GM21529 (cell line): ENCODE measurements around the gene LARP6.
"Not testable (repeated sequence)": the region's sequence is repeated elsewhere in the genome, so short reads cannot be mapped to it uniquely, and the experiment has no call there.

Experiments used
- ATAC-seq: cut with Tn5 transposase; IDR thresholded peaks from one replicate; pipeline ENCODE4 v1.9.1; 2021; ENCODE audit not compliant: unreplicated experiment

LARP6 gene

DNA sequence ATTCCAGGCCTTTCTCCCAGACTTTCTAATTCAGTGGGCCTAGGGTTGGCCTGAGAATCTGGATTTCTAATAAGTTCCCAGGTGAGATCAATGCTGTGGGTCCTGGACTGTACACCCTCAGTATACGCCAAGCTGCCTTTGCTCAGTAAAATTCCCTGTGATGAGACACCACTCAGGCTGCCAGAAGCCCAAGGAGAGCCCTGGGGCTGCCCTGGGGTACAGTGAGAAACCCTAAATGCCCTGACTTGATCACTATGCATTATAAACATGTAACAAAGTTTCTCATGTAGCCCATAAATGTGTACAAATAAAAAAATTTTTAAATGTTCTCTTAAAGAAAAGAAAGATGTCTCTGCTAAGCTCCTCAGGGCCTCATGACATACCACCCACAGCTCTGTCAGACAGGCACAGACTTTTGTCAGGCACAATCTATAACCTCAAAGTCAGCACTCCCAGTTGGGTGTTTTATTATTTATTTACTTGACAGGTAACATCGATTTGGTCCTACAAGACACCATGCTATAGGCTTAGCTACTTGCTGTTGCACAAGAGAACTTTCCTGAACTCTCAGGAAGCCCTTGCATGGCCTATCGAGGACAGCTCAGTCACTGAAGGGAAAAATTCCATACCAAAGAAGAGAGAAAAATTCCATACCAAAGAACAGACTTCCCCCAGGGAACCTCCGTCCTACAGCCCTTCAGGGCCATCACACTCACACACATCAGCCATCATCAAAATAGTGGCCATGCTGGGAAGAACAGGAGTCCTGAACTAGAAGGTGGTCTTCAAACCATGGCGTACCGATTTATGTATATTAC lies 22.7 kb downstream of the LARP6 start:
- no peak for ATAC-seq

DNA sequence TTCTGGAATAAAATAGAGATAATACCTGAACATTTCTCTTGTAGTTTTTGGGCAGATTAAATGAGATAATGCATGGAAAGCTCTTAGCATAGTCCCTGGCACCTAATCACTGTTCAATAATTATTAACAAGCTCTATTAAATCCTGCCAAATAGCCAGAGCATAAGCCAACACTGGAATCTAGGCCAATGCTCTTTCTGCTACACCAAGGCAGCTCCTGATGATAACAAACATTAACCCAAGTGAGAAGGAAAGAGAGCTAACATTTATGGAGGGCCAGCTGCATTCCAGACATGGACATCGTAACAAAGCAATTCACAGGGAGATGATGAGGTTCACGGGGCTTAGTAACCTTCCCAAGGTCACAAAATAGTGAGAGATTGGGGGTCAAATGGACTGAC lies 23.3 kb downstream of the LARP6 start:
- ATAC-seq = no peak

DNA sequence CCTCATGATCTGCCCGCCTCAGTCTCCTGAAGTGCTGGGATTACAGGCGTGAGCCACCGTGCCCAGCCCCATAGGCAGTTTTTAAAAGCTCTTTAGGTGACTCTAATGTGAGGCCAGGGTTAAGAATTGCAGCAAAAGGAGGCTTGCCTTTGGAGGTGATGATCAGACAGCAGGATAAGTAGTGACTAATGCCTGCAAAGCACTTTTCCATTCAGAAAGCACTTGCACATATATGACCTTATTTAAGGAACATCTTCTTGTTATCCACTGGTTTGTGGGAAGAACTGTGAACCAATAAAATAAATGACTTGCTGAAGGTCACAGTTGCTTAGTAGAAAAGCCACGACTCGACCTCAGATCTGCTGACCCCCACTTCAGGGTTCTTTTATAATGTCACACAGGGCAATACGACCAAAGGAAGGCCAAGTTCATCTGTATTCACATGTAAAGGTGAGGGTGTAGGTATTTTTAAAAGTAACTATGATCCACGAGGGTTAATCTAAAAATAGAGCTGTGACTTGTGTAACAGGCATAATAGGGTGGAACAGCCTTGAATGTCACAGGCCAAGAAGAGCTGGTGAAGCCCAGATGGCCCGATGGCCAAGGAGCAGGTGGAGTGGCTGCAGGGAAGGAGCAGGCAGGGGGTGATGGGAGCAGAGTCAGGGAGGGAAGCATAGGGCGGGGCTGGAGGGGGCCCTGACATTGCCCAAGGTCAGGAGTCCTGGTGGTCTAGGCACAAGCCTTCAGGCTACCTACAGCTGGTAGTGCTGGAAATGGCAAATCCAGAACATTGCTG lies 24.4 kb downstream of the LARP6 start:
- ATAC-seq = no peak

DNA sequence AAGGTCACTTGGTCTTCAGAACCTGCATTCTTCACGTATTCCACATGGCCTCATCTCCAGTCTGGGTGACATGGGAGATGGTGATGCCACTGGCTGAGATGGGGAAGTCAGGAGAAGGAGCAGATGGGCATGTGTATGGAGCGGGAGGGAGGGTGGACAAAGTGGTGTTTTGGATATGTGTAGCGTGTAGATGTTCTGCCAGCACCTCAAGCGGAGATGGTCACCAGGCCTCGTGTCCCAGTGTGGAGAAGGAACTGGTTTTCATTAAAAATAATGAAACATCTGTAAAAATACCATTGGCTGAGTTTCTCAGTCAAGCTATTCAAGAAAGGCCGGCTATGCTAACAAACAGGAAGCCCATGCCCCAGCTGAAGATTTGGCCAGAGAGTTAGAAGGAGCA lies 26.2 kb downstream of the LARP6 start:
- ATAC-seq = no peak

DNA sequence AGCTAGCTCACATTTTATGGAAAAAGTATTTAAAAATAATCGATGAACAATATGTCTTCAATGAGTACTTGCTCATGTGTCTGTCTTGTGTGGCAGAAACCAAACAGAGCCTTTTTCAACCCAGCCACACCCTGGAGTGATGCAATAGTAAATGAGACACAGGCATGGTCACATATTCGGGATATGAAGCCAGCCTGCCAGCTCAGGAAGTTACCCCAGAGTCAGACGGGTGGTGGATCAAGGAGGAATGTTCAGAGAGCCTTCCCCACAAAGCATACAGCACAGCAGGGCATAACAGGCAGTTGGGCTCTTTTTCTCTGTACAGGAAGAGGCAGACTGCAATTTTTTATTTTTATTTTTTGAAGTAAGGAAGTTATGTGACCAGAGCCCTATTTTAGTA lies 27.3 kb downstream of the LARP6 start:
- ATAC-seq = no peak

DNA sequence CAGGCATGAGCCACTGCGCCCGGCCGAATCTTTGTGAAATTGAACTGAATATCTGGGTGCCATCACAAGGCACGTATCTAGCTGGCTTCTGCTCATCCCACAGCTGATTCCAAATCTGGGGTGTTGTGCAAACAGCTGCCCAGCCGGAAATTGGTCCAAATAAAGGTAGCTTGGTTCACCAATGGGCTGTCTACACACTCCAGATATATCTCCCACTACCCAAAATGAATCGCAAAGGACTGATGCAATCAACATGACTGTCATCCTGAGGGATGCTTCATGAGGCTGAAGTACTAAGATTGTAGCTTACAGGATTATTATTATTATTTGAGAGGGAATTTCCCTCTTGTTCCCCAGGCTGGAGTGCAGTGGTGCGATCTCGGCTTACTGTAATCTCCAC lies 28.1 kb downstream of the LARP6 start:
- ATAC-seq = no peak

DNA sequence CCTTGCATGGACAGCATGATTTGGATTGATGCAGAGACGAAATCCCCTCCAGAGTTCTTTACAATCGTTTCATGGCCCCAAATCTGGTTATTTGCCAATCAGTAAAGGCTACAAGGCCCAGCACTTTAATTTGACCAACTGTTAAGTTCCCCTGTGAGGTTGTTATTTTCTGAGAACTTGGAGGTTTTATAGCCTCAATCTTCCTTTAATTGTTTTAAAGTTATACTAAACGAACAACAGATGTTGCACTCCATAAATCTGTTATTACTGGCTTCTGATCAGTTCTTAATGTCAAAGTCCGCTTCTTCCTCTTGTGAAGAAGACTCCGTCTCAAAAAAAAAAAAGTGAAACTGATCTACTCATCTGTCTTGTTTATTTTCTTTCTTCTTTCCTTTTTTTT lies 30.8 kb downstream of the LARP6 start:
- no peak for ATAC-seq

DNA sequence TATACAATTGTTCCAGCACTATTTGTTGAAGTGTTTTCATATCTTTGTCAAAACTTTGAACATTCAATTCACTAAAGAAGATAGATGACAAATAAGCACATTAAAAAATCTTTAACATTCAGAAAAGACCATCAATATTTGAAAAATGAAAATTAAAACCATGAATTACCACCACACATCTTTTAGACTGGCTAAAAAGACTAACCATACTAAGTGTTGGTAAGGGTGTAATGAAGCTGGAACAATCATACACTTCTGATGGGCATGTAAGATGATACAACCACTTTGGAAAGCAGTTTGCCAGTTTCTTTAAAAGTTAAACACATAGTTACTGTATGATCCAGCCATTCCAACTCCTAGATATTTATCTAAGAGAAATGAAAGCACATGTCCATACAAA lies 33.7 kb downstream of the LARP6 start:
- ATAC-seq = no peak

DNA sequence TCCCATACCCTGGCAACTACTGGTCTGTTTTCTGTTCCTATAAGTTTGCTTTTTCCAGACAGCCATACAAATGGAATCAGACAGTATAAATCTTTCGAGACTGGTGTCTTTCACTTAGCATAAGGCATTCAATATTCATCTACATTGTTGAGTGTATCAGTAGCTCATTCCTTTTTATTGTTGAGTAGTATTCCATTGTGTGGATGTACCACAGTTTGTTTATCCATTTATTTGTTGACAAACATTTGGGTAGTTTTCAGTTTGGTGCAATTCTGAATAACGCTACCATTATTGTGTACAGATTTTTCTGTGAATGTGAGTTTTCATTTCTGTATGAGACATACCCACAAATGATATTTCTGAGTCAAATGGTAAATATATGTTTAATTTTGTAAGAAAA lies 35.4 kb downstream of the LARP6 start:
- ATAC-seq = no peak

DNA sequence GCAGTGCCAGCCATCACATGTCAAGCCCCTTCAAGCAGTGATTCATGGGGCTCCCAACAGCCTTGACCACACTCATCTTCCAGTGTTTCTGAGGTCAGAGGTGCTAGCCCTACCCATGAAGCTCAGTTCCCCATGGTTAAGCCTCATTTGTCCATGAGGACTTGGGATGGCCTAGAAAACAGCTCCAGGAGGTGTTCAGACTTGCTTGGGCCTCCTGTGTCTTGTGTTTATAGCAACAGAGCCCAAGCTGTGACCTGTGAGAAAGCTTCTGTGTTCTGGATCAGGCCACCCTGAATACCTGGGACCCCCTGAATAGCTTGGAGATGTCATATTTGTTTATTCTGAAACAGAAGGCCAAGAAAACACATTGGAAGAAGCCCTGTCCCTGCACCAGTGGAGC lies 36.7 kb downstream of the LARP6 start:
- ATAC-seq = no peak

DNA sequence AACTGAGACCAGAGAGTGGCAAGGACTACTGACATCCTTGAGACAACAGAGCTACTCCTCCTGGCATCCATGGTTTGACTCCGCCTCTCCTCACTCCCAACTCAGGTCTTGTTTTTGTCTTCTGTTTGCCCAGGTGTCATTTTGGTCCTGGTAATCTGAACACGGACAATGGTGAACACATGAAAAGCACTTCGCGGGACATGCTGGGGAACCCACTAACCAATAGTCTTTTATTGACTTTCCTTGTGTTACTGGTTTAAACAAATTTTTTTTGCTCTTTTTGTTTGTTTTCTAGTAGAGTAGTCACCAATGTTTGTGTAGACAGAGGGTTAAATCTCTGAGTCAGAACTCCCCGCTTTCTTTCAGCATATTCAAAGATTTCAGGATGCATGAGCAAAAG lies 38.4 kb downstream of the LARP6 start:
- no peak for ATAC-seq

DNA sequence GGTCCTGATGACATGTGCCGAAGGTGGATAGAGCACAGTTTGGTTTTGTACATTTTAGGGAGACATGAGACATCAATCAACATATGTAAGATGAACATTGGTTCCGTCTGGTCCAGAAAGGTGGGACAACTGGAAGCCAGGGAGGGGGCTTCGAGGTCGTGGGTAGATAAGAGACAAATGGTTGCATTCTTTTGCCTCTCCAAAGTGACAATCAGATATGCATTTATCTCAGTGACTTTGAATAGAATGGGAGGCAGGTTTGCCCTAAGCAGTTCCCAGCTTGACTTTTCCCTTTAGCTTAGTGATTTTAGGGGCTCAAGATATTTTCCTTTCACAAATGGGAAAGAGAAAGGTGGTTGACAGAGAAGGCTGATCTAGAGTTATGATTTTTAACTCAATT lies 38.9 kb downstream of the LARP6 start:
- ATAC-seq = not testable (repeated sequence)

DNA sequence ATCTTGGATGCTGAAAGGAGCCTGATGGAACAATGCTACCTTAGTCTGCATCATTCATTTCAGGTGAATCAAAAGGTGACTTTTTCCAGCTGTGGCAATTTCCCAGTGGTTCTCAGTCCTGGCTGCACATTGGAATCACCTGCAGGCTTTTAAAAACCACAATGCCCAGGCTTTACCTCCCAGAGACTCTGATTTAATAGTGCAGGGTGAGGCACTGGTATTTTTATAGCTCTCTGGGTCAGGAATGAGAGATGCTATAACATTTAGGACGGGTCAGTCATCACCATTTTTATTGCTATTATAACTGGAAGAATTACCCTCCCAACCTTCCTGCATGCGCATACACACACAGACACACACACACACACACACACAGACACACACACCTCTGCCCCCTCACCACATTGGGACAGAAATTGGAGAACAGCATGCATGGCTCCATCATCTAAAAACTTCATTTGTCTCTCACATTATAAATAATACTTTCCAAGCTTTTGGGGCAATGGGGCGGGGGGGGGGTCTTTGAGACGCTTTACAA lies 41.1 kb downstream of the LARP6 start:
- ATAC-seq = no peak

DNA sequence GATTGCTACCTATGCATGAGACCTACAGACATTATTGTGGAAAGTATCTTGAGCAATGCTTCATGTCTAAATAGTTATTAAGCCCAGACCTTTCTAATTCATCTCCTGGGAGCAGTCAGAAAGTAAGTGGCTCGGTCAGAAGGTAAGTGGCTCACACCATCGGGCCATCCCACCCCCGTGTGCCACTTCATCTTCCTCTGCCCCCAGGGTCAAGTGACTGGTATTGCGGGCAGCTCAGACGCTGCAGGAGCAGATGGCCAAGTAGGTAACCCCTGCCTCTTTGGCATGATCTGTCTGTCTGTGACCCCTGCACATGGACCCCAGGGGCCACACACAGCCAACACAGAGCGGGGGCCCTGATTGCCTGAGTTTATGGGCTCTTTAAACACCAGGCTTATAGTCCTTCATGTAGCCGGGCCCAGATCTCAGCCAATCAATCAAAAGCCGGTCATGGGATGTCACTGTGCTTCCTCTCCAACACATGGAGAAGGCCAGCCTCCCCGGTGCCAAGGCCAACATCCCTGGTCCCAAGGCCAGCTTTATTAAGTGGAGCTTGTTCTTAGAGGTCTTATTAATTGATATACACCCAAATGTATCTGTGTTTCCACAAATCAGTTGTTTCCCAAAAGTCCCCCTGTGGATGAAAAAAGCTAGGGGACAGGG lies 42.9 kb downstream of the LARP6 start:
- no peak for ATAC-seq

DNA sequence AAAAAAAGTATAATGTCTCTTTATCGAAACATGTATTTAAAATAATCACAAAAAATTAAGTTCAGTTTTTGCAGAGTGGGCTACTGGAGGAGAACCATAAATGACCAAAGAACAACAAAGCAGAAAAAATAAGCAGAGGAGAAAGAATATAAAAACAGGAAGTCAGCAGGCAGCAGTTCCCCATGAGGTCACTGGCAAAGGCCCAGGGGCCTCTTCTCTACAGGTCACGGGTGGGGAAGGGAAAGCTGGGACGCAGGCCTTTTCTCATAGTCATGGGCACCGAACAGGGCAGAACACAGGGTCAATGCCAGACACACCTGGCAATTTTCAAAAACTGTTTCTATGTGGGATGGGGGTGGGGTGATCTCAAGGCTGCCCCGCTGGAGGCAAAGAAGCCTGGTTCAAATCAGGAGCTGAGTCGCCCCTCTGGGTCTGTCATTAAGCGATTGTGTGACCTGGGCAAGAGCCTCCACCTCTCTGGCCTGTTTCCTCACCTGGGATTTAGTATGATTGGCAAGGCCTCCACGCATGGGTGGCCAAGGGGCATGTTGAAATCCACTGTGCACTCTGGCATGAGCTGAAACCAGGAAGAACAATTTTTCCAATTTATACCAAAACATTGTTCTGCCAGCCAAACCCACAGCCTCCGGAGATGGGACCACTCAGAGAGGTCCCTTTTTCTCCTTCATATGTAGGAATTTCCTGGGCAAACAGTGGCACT lies 46.8 kb downstream of the LARP6 start:
- ATAC-seq = no peak

DNA sequence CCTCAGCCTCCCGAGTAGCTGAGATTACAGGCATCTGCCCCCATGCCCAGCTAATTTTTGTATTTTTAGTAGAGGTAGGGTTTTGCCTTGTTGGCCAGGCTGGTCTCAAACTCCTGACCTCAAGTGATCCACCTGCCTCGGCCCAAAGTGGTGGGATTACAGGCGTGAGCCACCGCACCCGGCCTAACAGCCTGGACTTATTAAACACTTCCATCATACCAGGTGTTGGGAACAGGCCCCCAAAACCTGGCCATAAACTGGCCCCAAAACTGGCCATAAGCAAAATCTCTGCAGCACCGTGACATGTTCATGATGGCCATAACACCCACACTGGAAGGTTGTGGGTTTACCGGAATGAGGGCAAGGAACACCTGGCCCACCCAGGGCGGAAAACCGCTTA lies 49.6 kb downstream of the LARP6 start:
- ATAC-seq = not testable (repeated sequence)

DNA sequence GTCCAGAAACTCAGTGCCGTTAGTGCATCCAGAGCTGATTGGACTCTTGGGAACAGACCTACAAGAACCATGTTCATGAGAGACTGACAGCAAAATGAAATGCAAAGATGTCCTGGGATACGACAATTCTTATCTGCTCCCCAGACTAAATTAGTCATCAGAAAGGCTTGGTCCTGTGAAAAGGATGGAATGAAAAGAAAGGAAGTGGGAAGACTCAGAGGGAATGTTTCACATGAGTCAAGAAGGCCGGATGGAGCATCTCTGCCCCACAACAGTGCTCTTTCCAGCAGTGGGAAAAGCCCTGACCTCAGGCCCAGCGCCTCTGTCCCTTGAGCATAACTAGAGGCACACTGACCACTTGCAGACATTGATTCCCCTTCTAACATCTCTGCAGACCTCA lies 51.3 kb downstream of the LARP6 start:
- ATAC-seq = no peak

DNA sequence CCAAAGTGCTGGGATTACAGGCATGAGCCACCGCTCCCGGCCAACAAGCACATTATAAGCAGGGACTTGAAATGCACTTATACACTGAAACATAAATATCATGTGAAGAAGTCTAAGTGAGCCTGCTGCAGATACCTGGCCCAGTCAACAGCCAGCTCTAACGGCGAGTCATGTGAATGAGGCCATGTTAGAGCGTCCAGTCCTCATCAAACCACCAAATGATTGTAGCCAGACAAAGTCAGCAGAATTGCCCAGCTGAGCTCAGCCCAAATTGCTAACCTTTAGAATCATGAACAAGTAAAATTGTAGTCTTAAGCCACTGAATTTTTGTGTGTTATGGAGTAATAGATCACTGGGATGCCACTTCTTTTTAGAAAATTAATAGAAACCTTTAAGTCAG lies 52.8 kb downstream of the LARP6 start:
- ATAC-seq = no peak

DNA sequence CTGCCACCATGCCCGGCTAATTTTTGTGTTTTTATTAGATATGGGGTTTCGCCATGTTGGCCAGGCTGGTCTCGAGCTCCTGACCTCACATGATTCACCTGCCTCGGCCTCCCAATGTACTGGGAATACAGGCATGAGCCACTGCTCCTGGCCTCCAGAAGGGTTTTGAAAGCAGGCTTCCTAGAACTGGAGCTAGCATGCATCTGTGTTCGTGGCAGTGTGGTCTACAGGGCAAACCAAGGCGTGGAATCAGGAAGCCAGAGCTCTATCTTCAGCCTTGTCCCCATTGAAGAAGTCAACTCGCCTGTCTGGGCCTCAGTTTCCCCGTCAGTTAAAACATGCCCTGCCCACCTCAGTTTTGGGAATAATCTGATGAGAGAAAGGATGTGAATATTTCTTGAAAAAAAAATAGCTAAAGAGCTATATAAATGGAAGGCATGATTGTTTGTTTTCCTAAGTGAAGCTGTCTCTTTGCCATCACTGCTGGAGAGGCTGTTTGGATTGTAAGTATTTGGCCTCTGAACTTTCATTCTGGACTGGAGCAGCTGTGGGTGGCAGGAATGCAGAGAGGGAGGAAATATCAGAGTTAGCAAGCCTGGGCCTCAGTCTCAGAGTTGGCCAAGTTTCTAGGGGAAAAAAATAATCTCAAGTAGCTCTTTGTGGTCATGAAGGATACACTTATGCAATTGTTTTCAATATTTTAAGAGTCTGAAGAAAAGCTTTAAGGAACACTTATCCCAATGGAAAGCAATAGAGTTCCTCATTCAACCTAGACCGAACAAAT lies 54.1 kb downstream of the LARP6 start:
- ATAC-seq = no peak

DNA sequence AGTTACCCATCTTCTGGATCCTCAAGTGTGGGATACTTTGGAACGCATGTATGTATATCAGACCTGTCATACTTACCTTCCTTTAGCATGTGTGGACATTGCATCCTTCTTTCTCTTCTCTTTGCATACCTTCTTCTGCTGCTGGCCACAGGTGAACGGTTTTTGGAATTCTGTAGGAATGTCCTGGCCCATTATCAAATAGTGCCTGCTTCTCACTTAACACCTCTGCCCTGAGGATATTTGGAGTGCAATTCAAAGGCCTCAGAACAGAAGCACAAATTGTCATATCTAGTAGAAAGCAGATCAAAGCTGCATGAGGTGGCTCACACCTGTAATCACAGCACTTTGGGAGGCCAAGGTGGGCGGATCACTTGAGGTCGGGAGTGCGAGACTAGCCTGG lies 56.5 kb downstream of the LARP6 start:
- ATAC-seq = no peak
